Measurements from ENCODE around the gene OSER1.
"Not testable (repeated sequence)": the region's sequence is repeated elsewhere in the genome, so short reads cannot be mapped to it uniquely, and the experiment has no call there.

The OSER1 gene

DNA sequence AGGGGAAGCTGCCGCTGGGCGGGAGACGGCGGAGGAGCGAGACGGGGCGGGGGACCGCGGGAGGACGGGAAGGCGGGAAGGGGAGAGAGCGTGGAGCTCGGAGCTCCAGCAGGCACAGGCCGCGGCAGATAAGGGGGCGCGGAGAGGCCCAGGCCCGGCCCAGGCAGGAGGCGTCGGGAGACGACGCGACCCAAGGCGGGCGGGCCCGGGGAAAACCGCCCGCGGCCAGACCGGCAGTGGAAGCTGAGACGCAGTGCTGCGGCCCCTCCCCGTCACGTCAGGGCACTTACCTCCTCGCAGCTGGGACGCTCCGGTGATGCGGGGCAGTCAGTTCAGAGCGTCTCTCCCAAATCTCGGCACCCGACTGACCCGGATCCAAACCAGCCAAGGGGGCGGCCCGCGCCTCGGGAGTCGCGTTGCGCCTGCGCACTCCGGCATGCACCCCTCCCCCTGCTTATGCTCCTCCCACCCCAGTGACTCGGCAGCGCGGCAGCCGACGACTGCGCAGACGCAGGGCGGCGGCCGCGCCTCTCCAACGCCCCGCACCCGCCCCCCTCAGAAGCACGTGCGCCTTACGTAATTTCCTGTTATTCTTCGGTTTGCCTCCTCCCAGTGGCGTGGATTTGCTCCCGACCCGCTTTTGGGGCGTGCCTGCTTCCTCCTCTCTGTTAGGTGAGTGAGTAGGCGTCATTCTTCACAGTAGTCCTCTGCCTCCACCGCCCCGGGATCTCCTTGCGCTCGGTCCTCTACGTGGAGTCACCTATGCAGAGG lies at the start of gene OSER1:
TSS of gene OSER1 (minus strand) at position 366 of the 771 bp plus-strand sequence. CDS start 3,814 bp downstream, outside the sequence.
- DNase-seq (ENCODE audit: low read depth, low spot score): peak; percentile 82

DNA sequence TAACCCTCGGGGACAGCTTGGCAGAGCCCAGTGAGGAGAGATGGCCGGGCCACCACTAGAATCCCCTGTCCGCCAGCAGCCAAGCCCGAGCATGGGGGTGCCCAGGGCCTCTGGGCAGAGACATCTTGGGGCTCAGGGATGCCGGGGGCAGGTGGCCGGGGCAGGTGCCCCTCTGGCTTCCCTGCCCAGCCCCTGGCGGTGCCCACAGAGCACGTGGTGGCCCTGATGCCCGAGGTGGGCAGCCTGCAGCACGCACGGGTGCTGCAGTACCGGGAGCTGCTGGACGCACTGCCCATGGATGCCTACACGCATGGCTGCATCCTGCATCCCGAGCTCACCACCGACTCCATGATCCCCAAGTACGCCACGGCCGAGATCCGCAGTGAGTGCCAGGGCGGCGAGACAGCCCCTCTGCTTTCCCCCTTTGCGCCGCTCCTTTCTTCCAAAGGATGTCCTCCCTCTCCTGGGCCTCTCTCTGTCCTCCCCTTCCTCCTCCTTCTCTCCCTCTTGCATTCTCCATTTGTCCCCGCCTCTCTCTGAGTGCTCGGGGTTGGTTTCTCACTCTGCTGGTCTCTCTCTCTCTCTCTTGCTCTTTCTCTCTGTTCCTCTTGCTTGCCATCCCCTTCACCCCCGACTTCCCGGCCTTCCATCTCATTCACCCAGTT lies 47.8 kb upstream of the OSER1 start:
- DNase-seq (ENCODE audit: low read depth, low spot score): no peak

DNA sequence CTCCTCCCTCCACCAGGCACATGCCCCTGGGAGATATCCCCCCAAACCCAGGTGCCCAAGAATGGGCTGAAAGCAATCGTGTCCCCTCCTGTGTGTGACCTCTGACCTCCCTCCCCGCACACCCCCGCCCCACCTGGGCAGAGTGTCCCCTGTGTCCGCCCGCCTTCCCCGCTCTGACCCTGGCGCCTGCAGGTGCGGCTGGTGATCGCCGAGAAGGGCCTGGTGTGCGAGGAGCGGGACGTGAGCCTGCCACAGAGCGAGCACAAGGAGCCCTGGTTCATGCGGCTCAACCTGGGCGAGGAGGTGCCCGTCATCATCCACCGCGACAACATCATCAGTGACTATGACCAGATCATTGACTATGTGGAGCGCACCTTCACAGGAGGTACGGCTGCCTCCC lies 46.4 kb upstream of the OSER1 start:
- DNase-seq (ENCODE audit: low read depth, low spot score): no peak

DNA sequence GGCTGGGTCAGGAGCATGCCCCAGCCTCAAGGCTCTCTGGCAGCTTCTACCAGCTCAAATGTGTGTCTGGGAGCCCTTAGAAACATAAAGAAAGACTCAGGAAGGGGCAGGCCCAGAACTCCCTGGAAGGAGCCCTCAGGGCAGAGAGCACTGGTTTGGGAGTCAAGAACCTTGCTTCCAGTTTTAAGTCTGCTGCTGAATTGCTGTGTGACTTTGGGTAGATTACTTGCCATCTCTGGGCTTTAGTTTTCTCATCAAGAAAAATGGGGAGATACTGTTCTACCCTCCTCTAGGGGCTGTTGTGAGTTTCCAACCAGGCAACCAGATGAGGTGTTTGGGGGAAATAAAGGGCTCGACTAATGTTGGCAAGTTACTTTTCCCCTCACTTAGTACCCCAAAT lies 45.4 kb upstream of the OSER1 start:
- no peak for DNase-seq (ENCODE audit: low read depth, low spot score)

DNA sequence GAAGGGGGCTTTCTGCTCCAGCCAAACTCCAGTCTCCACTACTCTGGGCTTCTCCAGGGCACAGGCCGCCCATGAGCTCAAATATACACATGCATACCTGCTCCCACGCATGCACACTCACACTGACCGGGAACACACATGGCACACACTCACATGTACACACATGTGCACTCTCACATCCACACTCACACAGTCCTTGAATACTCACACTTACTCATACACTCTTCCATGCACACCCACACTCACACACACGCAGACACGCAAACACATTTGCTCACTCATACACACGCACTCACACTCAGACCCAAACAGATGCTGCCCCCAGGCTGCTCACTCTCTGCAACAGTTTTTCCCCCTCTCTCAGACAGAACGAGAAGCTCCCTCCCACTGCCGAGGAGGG lies 43.5 kb upstream of the OSER1 start:
- no peak for DNase-seq (ENCODE audit: low read depth, low spot score)

DNA sequence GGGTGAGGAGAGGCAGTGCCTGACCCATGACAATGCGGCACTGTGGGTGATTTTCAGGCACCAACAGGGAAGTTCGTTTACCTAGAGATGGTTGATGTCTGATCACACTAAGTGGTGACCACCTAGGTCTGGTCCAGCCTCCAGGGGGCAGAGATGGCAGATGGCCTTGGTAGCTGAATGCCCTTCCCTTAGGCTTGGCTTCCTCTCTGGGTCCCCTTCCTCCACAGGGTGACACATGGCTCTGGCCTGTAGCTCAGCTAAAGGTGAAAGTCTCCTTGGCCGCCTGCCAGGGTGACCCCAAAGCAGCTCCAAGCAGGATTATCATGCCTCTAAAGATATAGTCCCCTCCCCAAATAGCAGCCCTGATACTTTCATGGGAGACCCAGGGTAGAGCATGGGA lies 43.0 kb upstream of the OSER1 start:
- DNase-seq (ENCODE audit: low read depth, low spot score): no peak

DNA sequence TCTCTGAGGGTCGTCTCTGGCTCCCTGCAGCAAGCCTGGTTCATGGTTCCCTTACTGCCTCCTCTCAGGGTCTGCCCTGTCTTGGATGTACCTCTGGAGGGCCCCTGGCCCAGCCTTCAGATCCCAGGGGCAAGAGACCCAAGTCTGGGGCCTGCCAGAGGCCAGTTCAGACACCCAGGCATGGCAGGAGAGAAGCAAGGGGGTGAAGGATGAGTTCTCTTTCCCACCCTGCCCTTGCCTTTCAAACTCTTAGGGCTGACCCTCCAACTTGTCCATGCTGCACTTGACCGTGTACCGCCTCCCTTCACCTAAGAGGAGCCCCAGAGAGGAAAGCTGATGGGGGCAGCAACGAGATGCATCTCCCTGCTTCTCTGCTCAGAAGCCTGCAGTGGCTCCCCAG lies 40.7 kb upstream of the OSER1 start:
- DNase-seq (ENCODE audit: low read depth, low spot score): no peak

DNA sequence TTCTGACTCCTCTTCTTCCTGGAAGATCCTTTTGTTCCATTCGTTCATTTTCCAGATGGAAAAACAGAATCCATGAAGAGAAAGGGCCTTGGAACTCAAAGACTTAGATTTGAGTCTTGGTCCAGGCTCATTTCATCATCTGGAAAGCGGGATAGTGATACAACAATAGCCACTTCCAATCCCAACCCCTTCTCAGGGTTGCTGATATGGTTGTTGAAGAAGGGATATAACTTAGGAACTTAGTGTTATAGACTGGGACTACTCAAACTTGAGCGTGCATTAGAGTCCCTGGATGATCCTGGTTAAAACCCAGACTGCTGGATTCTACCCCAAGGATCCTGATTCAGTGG lies 37.8 kb upstream of the OSER1 start:
- no peak for DNase-seq (ENCODE audit: low read depth, low spot score)

DNA sequence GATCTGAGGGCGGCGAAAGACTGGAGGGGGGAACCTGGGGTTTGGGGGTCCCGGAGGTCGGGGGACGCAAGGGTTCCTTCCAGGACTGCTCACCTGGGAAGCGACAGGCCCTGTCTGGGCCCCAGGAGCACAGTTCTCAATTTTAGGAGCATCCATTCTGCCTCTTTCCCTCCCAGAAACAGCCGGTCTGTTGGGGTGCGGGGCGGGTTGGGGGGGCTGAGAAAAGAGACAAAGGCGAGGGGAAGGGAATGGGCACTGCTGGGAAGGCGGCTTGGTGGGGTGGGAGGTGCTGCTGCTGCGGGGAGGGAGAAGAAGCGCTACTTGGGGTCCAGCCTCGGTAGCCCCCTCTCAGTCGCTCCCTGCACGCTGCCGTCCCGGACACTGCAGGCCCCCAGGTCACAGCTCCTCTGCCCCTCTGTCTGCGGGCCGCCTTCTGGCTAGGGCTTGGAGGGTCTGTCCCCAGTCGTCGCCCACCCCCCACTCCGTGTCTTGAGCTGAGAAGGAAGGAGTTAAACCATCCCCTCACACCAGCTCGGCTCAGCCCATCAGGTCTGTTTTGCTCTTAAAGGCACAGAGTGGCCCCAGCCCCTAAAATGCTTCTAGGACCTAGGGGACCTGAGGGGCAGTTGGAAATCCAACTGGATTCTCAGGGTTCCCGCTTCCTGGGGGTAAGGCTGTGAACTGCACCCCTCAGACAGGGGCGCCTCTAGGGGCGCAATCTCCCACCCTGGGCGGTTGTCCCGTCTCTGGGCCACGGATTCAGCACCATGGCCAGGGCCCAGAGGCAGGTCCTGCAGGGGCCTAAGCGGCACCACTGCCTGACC lies 37.2 kb upstream of the OSER1 start:
- DNase-seq (ENCODE audit: low read depth, low spot score): no peak

DNA sequence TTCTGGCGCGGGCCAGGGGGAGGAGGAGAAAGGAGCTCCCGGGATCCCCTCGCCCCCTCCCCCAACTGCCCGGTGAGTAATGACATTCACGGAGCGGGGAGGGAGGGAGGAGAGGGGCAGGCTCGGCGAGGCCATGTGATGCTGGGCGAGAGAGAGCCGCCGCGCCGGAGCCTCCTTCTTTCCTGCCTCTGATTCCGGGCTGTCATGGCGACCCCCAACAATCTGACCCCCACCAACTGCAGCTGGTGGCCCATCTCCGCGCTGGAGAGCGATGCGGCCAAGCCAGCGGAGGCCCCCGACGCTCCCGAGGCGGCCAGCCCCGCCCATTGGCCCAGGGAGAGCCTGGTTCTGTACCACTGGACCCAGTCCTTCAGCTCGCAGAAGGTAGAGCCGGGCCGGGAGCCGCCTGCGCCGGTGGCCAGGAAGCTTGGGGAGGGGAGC lies 36.6 kb upstream of the OSER1 start, which contains the start of gene GDAP1L1:
TSS of gene GDAP1L1 (plus strand) at position 178 of the 441 bp plus-strand sequence. CDS start at position 205, 27 bp downstream.
- no peak for DNase-seq (ENCODE audit: low read depth, low spot score)

DNA sequence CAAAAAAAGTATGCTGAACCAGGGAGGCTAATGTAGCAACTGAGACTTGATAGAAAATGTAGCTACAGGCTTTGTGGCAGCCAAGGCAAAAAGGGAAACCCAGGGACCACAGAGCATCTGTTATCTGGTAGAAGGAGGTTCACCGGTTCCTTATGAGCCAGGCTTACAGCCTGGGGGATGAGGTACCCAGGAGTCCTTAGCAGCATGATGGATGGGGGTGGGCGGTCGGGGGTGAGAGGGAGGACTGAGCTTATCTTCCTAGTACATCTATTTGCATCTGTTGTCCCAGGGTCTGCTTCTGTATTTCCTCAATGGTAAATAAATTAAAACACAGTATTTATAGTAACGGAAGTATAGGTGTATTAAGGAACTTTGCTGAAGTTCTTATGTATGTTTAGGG lies 35.4 kb upstream of the OSER1 start:
- no peak for DNase-seq (ENCODE audit: low read depth, low spot score)

DNA sequence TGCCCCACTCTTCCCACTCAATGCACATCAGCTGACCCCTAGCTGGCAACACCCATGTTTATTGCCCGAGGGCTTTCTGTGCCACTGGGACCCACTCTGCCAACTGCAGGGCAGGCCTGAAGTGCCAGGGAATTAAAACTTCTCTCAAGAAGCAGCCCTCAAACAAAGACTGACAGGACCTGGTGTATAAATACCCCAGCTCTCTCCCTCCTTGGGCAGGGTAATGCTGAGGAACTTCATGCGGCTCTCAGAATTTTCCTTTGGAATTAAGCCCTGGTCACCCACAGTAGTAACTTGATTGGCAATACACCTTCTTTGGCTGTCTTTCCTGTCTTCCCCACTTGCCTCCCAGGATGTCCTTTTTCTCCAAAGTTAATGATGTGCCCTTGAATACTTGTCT lies 31.2 kb upstream of the OSER1 start:
- no peak for DNase-seq (ENCODE audit: low read depth, low spot score)

DNA sequence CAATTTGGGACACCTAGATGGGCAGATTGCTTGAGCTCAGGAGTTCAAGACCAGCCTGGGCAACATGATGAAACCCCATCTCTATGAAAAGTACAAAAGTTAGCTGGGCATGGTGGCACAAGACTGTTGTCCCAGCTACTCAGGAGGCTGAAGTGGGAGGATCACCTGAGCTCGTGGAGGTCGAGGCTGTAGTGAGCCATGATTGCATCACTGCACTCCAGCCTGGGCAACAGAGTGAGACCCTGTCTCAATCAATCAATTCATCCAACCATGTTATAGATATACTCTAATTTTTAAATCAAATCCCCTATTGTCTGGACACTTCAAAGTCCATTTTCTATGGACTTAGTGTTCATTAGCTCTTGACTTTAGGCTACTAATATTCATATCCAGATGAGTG lies 26.3 kb upstream of the OSER1 start:
- DNase-seq (ENCODE audit: low read depth, low spot score): not testable (repeated sequence)

DNA sequence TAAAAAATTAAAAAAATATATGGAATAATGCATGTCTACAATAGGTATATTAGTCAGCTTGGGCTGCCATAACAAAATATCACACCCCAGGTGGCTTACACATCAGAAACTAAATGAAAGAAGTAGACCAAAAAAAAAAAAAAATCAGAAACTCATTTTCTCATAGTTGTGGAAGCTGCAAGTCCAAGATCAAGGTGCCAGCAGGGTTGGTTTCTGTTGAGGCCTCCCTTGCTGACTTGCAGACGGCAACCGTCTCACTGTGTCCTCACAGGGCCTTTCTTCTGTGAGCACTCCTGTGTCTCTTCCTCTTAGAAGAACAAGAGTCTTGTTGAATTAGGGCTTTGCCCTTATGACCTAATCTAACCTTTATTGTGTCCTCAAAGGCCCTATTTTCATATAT lies 25.1 kb upstream of the OSER1 start:
- DNase-seq (ENCODE audit: low read depth, low spot score): no peak

DNA sequence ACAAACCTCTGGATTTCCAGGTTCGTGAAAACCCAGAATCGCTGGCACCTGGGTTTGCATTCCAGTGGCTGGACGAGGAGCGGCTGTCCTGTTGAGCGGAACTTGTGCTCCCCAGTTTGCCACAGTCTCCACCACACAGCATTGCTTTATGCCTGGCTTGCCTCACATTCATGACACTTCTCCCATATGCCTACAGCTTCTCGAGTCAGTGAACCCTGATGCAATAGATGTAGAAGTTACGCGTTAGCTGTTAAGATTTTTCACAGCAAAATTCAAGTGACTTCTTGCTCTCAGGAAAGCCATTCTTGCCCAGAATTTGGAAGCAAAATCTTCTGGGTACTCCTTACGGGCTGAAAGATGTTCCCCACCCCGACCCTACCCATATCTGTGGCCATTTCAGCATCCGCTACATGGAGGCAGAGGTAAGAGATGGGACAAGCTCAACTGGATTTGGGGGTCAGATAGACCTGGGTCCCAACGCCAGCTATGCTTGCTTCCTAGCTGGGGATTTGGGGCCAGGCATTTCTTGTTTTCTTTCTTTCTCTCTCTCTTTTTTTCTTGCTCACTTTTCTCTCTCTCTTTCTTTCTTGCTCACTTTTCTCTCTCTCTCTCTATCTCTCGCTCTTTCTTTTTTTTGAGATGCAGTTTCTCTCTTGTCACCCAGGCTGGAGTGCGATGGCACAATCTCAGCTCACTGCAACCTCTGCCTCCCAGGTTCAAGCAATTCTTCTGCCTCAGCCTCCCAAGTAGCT lies 24.2 kb upstream of the OSER1 start:
- DNase-seq (ENCODE audit: low read depth, low spot score): no peak

DNA sequence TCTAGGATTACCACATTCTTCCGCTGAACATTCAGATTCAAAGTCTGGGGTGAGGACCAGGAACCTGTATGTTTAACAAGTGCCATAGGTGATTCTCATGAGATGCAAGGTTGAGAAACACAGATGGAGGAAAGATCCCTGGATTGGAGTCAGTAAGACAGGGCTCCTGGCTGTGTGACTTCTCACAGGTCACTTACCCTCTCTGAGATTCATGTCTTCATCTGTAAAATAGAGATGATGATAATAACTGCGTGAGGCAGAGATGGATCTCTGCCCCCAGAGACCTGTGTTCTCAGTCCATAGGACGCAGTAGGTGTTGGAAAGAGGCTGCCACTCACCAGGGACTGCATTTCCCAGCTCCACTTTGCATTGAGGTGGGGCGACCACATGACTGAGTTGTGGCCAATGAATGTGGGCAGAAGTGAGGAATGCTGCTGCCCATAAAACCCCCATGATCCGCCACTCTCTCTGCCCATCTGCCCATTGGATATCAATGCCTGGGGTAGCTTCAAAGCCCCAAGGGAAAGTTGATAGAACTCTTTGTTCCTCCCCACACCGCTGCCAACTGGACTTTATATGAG lies 23.0 kb upstream of the OSER1 start:
- no peak for DNase-seq (ENCODE audit: low read depth, low spot score)

DNA sequence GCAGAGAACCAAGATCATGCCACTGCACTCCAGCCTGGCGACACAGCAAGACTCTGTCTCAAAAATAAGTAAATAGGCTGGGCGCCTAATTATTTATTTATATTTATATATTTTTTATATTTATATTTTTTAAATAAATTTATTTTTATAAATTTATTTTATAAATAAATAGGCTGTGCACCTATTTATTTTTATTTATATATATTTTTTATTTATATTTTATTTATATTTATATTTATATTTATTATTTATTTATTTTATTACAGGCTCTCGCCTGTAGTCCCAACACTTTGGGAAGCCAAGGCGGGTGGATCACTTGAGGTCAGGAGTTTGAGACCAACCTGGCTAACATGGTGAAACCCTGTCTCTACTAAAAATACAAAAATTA lies 21.9 kb upstream of the OSER1 start:
- not testable (repeated sequence) for DNase-seq (ENCODE audit: low read depth, low spot score)

DNA sequence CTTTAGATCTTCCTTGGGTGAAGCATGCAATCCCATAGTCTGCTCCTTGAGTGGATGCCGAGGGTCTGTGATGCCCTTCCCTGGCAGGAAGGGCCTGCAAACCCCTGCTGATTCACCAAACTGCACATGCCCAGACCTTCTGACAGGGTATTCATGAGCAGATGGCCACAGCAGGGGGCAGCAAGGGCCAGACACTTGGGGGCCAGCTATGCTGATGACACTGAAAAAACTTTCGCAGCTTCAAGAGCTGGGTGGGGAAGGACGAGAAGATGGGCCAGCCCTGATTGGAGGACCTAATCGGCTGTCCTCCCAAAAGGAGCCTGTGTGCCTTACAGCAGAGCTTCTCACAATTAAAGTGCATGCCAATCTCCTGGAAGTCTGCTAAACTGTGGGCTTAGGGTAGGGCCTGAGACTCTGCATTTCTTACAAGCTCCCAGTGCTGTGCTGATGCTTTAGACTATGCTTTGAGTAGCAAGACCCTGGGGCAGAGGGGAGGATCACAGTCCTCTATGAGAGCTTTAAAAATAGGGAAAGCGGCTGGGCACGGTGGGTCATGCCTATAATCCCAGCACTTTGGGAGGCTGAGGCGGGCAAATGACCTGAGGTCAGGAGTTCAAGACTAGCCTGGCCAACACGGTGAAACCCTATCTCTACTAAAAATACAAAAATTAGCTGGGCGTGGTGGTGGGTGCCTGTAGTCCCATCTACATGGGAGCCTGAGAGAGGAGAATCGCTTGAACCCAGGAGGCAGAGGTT lies 21.3 kb upstream of the OSER1 start:
- DNase-seq (ENCODE audit: low read depth, low spot score): no peak

DNA sequence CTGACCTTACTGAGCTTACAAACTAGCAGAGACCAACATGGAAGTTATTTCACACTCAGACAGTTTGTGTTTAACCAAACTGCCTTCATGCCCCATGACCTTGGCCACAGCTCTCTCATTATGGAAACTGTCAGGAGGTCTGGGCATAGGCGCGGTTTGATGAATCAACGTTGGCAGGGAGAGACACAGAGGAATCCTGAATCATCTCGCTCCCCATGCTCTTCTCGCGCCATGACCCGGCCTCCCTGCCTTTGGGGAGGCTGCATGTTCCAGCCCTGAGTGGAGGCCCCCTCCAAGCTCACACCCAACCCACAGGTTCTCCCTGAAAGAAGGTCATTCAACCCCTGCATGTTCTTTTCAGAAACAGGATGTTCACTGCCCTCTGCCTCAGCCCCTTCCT lies 20.6 kb upstream of the OSER1 start:
- DNase-seq (ENCODE audit: low read depth, low spot score): no peak

DNA sequence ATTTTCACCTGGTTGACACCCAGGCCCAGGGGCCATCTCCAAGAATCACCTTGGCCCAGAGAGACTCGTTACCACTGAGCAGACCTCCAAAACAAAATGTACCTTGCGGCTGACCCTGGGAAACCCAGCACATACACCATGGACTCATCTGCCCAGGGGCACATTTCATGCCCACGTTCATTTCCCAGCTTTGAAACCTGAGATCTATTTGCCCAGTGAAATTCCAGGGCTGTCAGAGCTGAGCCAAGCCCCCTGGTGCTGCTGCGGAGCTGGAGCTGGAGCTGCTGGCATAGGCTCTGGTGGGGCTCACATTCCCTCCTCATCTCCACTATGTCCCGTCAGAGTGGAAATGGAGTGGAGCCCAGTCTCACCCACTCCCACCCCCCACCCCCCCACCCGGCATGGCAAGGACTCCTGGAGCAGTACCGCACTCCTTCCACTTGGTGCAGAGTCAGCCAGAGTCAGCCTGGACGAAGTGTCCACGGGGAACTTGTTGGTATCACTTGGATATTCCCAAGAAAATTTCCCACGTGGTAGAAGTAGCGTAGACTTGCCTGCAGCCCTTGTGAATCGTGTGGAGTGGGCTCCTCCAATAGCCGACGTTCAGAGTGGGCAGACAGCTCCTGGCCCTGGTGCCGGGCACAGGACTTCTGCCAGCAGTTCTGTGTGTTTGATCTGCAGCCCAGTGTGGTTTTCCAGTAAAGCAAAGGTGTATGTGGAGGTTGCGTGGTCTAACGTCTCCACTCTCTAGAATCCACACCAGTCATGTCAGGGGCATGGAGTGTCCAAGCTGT lies 18.1 kb upstream of the OSER1 start:
- DNase-seq (ENCODE audit: low read depth, low spot score): no peak
